ENCODE results near the gene FAM20A. TPM values are rescaled to one million over a fixed set of nuclear protein-coding genes. Genes with fewer than 3 reads are reported as not detected.

The FAM20A gene
- total and polyA plus RNA-seq, 9 of the 15 experiments (the other 6 are each of a cell fraction or from before 2014, with no cell fraction given): 0.07 TPM; not detected in 8

DNA sequence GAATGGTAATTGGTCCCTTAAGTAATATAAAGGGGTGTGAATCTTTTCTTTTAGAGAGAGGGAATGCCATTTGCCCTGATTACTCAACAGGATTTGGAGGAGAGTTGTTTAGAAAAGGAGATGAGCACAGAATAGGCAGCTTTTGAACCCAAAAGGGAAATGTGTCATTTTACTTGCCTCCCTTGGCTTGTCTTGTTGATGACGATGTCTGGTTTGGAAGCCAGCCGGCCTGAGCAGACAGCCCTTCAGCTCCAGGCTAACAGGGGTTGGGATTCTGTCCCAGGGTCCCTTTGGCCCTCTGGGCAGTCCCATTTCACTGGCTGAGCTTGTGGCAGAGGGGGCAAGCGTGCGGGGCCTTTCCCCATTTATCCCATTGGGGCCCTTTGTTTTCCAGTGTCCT lies 111.2 kb downstream of the FAM20A start (continued):
- TF ChIP-seq L3MBTL2 (IDR thresholded peaks at IDR 0.05): no peak
- TF ChIP-seq ZNF76 (CRISPR knock-in tag; IDR thresholded peaks at IDR 0.05; ENCODE audit: borderline replicate concordance): no peak
- no peak for TF ChIP-seq ZC3H4 (CRISPR knock-in tag; IDR thresholded peaks at IDR 0.05; ENCODE audit: borderline replicate concordance)
- no peak for TF ChIP-seq STAG1 (CRISPR knock-in tag; IDR thresholded peaks at IDR 0.05; ENCODE audit: borderline replicate concordance)
- no peak for TF ChIP-seq DMBX1 (CRISPR knock-in tag; IDR thresholded peaks at IDR 0.05; ENCODE audit: borderline replicate concordance)

Other genes with a start within 250 kb of the FAM20A start
- gene WIPI1, start 143.9 kb downstream of the FAM20A start, total RNA-seq (2014; rRNA removed): 10.9 and 12.8 TPM in 2 replicates
- gene WIPI1, start 143.9 kb downstream of the FAM20A start, total RNA-seq (2014; rRNA removed; fragmentation: Illumina TruSeq; extraction: Trizol): 12.1 and 14.7 TPM in 2 replicates
- gene WIPI1, start 143.9 kb downstream of the FAM20A start, total RNA-seq (2015; rRNA removed; fragmentation: Illumina TruSeq; extraction: Trizol): 8.2 and 8.6 TPM in 2 replicates
- 11.8 and 13.2 TPM in 2 replicates for gene WIPI1, start 143.9 kb downstream of the FAM20A start, total RNA-seq (2021)
- gene WIPI1, start 143.9 kb downstream of the FAM20A start, polyA plus RNA-seq (2011; rRNA removed): 11.6 and 16.9 TPM in 2 replicates
- gene WIPI1, start 143.9 kb downstream of the FAM20A start, polyA plus RNA-seq (2014; fragmentation: Illumina TruSeq; extraction: Trizol): 15.6 and 15.9 TPM in 2 replicates
- 1 to 10 TPM; 3.7 to 3.8 TPM for gene WIPI1, start 143.9 kb downstream of the FAM20A start, polyA plus RNA-seq (2014; fragmentation: Nextera tagmentation; extraction: Ambion mirVana)
- gene WIPI1, start 143.9 kb downstream of the FAM20A start, polyA plus RNA-seq (2014; rRNA removed): 16.0 and 23.5 TPM in 2 replicates
- gene PRKAR1A, start 88.9 kb downstream of the FAM20A start, total RNA-seq (2014; rRNA removed): 58.9 and 67.5 TPM in 2 replicates
- 69.2 and 85.5 TPM in 2 replicates for gene PRKAR1A, start 88.9 kb downstream of the FAM20A start, total RNA-seq (2014; rRNA removed; fragmentation: Illumina TruSeq; extraction: Trizol)
- 69.4 and 70.5 TPM in 2 replicates for gene PRKAR1A, start 88.9 kb downstream of the FAM20A start, total RNA-seq (2015; rRNA removed; fragmentation: Illumina TruSeq; extraction: Trizol)
- gene PRKAR1A, start 88.9 kb downstream of the FAM20A start, total RNA-seq (2021): 83.4 and 87.2 TPM in 2 replicates
- 67.3 and 95.6 TPM in 2 replicates for gene PRKAR1A, start 88.9 kb downstream of the FAM20A start, polyA plus RNA-seq (2011; rRNA removed)
- 58.2 and 58.3 TPM in 2 replicates for gene PRKAR1A, start 88.9 kb downstream of the FAM20A start, polyA plus RNA-seq (2014; fragmentation: Illumina TruSeq; extraction: Trizol)
- gene PRKAR1A, start 88.9 kb downstream of the FAM20A start, polyA plus RNA-seq (2014; fragmentation: Nextera tagmentation; extraction: Ambion mirVana): 10 to 100 TPM; 15.0 to 16.3 TPM
- 56.0 and 73.0 TPM in 2 replicates for gene PRKAR1A, start 88.9 kb downstream of the FAM20A start, polyA plus RNA-seq (2014; rRNA removed)

Data from K562 (cell line).